HCT116 (cell line): ENCODE data around the gene DNAJB5. TPM values are rescaled to one million over a fixed set of nuclear protein-coding genes. Genes with fewer than 3 reads are reported as not detected.

ENCODE experiments used
- ATAC-seq: fragments of 200-7000 bp; cut with Tn5 transposase; 2 replicates; pipeline ENCODE4 v1.9.1; 2020; ENCODE audit warnings: mild to moderate bottlenecking, moderate library complexity
- BruUV-seq: library from RNA; stranded (reverse); fragments of 400-500 nt; replicated peaks from 2 replicates; lab custom pipeline; 2021; lab: Mats Ljungman, UMichigan
- CTCF ChIA-PET: fragments of 300-600 bp; sonication (Branson Sonifier 250); formaldehyde crosslinking; loops from one replicate; lab custom pipeline; 2021; ENCODE audit warnings: antibody characterized with exemption; lab: Charles Lee
- POLR2A ChIA-PET: fragments of 300-600, 350-600 bp; sonication (Branson Sonifier 250); formaldehyde crosslinking; loops from one replicate; lab custom pipeline; 2021; ENCODE audit warnings: antibody characterized with exemption; lab: Charles Lee
- RAD21 ChIA-PET, 2 experiments: fragments of 300-600 bp; sonication (Branson Sonifier 250); formaldehyde crosslinking; loops; one replicate each; lab custom pipeline; 2023; ENCODE audit warnings: low total read pairs in 2 of 2; ENCODE audit not compliant: uncharacterized antibody in 2 of 2, unreplicated experiment in 2 of 2, low non-redundant PET in 1 of 2; lab: Charles Lee
- DNase-seq: peaks from one replicate; pipeline ENCODE4 v3.0.0-alpha.2; 2010; ENCODE audit warnings: low read depth, low spot score
- H2AFZ ChIP-seq: fragments of 200-600 bp; shearing (Covaris generic), sonication (generic); 2 replicates; pipeline ENCODE4 v1.6.1; 2017; ENCODE audit warnings: low read depth, mixed run types, mixed read lengths, antibody characterized with exemption, low read length; ENCODE audit not compliant: poor library complexity, severe bottlenecking
- H3K27ac ChIP-seq: 2 replicates; pipeline ENCODE4 v1.5.1; 2012; ENCODE audit warnings: low read depth, low read length
- H3K27me3 ChIP-seq: fragments of 200-600 bp; sonication (generic); 2 replicates; pipeline ENCODE4 v1.6.1; 2016; ENCODE audit warnings: mixed run types, low read length, mixed read lengths; ENCODE audit not compliant: insufficient read depth
- H3K36me3 ChIP-seq, 2 experiments: fragments of 200-500 bp in 1 of 2; fragments of 200-600 bp in 1 of 2; sonication (Bioruptor generic) in 1 of 2; sonication (generic) in 1 of 2; 2 replicates each; pipeline versions ENCODE4 v1.5.1 to v1.6.1; 2014 to 2016; ENCODE audit warnings: low read length in 2 of 2, inconsistent platforms in 1 of 2, mixed read lengths in 1 of 2, mixed run types in 1 of 2; ENCODE audit not compliant: insufficient read depth in 2 of 2, control insufficient read depth in 1 of 2
- H3K4me1 ChIP-seq, 2 experiments: fragments of 200-600 bp in 1 of 2; sonication (generic) in 1 of 2; 2 replicates each; pipeline versions ENCODE4 v1.5.1 to v1.6.1; 2012 to 2017; ENCODE audit warnings: low read length in 2 of 2, inconsistent platforms in 1 of 2, mild to moderate bottlenecking in 1 of 2, mixed read lengths in 1 of 2, mixed run types in 1 of 2, moderate library complexity in 1 of 2; ENCODE audit not compliant: insufficient read depth in 2 of 2, control insufficient read depth in 1 of 2
- H3K4me2 ChIP-seq: fragments of 200-600 bp; sonication (generic); 2 replicates; pipeline ENCODE4 v1.6.1; 2017; ENCODE audit warnings: mixed run types, low read length, mixed read lengths
- H3K4me3 ChIP-seq, 2 experiments: fragments of 200-600 bp in 1 of 2; sonication (generic) in 1 of 2; replicated peaks in 1 of 2; 2 replicates each; pipeline ENCODE4 v1.5.1; 2011 to 2016; ENCODE audit warnings: low read length in 2 of 2, control low read depth in 1 of 2, low read depth in 1 of 2, mild to moderate bottlenecking in 1 of 2, mixed read lengths in 1 of 2, mixed run types in 1 of 2
- H3K79me2 ChIP-seq: fragments of 200-600 bp; sonication (generic); 2 replicates; pipeline ENCODE4 v1.6.1; 2017; ENCODE audit warnings: mild to moderate bottlenecking, mixed run types, low read length, moderate library complexity, mixed read lengths; ENCODE audit not compliant: insufficient read depth
- H3K9ac ChIP-seq: fragments of 200-600 bp; sonication (generic); 2 replicates; pipeline ENCODE4 v1.6.1; 2016; ENCODE audit warnings: low read length, mixed read lengths
- H3K9me2 ChIP-seq: fragments of 200-600 bp; sonication (generic), shearing (Covaris generic); 2 replicates; pipeline ENCODE4 v1.6.1; 2017; ENCODE audit warnings: mixed run types, mild to moderate bottlenecking, moderate library complexity; ENCODE audit not compliant: insufficient read depth
- H3K9me3 ChIP-seq, 2 experiments: fragments of 200-500 bp in 1 of 2; fragments of 200-600 bp in 1 of 2; sonication (Bioruptor generic) in 1 of 2; sonication (generic) in 1 of 2; 2 replicates each; pipeline ENCODE4 v1.6.1; 2014 to 2017; ENCODE audit warnings: low read length in 2 of 2, mixed read lengths in 2 of 2, inconsistent platforms in 1 of 2, low read depth in 1 of 2, mild to moderate bottlenecking in 1 of 2, mixed run types in 1 of 2, moderate library complexity in 1 of 2; ENCODE audit not compliant: control insufficient read depth in 1 of 2, insufficient read depth in 1 of 2
- H4K20me1 ChIP-seq: fragments of 200-600 bp; sonication (generic), shearing (Covaris generic); 2 replicates; pipeline ENCODE4 v1.6.1; 2017; ENCODE audit warnings: mixed run types, mild to moderate bottlenecking, moderate library complexity; ENCODE audit not compliant: insufficient read depth
- EGR1 ChIP-seq: IDR thresholded peaks from 2 replicates; pipeline ENCODE4 v1.6.1; 2012; ENCODE audit warnings: low read depth
- YY1 ChIP-seq: IDR thresholded peaks from 2 replicates; pipeline ENCODE4 v1.6.1; 2011; ENCODE audit warnings: low read length, low read depth, moderate library complexity, mild to moderate bottlenecking; ENCODE audit not compliant: insufficient replicate concordance; ENCODE audit errors: extremely low read depth
- ZFX ChIP-seq: fragments of 450-650 bp; IDR thresholded peaks from 2 replicates; pipeline ENCODE4 v1.6.1; 2017
- intact Hi-C: fragments of 100-400 bp; cut with micrococcal nuclease; formaldehyde crosslinking; loops from 2 replicates; pipeline ENCODE4 v1.10.0; 2022
- total RNA-seq: library from RNA; stranded (reverse); gene quantifications from one replicate; pipeline ENCODE4 v1.2.1, GENCODE V29; 2021; ENCODE audit not compliant: unreplicated experiment
- TF ChIP-seq, protein P1 (sequence below), 3 experiments: fragments of 200-600 bp in 1 of 3; sonication (generic) in 1 of 3; IDR thresholded peaks in 2 of 3; conservative IDR thresholded peaks in 1 of 3; 2 replicates each; pipeline ENCODE4 v1.5.1; 2012 to 2017; ENCODE audit warnings: low read depth in 2 of 3, low read length in 2 of 3, antibody characterized with exemption in 1 of 3, borderline replicate concordance in 1 of 3, control low read depth in 1 of 3, mild to moderate bottlenecking in 1 of 3, mixed read lengths in 1 of 3, mixed run types in 1 of 3, moderate library complexity in 1 of 3; ENCODE audit not compliant: insufficient read depth in 1 of 3

Gene DNAJB5
- total RNA-seq, 1 experiment from 2014 or later: 3.6 TPM

DNA sequence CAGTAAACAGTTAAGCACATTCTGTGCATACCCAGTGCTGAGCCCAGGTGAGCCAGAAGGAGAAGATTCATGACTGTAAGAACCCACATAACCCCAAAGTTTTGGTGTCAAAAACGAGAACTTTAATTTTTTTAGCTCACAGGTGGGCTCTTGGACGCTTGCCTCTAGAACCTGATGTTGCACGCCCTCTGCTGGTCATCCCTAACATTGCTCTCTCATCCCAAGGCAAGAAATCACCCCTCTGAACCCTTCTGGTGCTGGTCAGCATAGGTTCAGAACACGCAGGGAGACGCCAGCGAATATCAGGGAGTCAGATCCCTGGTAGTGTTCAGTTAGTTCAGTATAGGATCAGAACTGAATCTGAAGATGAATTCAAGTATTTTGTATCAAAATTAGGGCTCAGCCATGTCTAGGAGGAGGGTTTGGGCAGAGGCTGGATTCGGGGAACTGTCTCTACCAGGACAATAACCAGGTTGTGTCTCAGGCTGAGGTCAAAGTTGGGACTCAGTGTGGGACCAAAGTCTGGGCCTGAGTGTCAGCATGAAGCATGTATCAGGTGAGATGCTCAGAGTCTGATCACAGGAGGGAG lies 4.1 kb upstream of the DNAJB5 start:
- H3K9me2 ChIP-seq: no peaks in the 10 kb centered on the region

More for the DNA sequence above, 4.1 kb upstream of the DNAJB5 start:
- ChIA-PET POLR2A (interaction anchor here (0.9 kb wide), 1 partner anchor 86 kb away, joined by 3 read pairs; no protein-coding TSS in a partner anchor), RAD21 (interaction anchor here (0.6 to 1.2 kb wide), 5 partner anchors 9 to 274 kb away, joined by 3 to 8 read pairs (median 5); no protein-coding TSS in a partner anchor), CTCF (interaction anchor here (0.6 to 2.9 kb wide), 16 partner anchors 9 to 568 kb away, joined by 3 to 71 read pairs (median 4); a partner anchor contains a TSS)
- H3K9ac ChIP-seq: no peak overlapping the region
- no peak overlapping the region for H3K4me3 ChIP-seq
- H3K27ac ChIP-seq: no peak overlapping the region
- peaks cover 3 to 17% of the 10 kb centered on the region in 2 experiments; a peak in 3 of 4 replicates for H3K4me1 ChIP-seq
- H3K36me3 ChIP-seq: no peaks in the 10 kb centered on the region
- no TSS peak for BruUV-seq
- DNase-seq (peak; percentile 59), ATAC-seq (no peak)
- H3K27me3 ChIP-seq: no peaks in the 10 kb centered on the region
- H3K9me3 ChIP-seq: no peaks in the 10 kb centered on the region
- no peaks in the 10 kb centered on the region for H4K20me1 ChIP-seq
- H2AFZ ChIP-seq: peak overlapping the region; percentile 4
- H3K79me2 ChIP-seq: no peaks in the 10 kb centered on the region
- H3K4me2 ChIP-seq: no peak overlapping the region
- intact Hi-C loops: loop anchor here (1.0 to 10.0 kb wide), 4 partner anchors 86 to 489 kb away; no protein-coding TSS in a partner anchor
- TF ChIP-seq YY1 (no peak), EGR1 (no peak), ZFX (no peak)
- TF ChIP-seq, protein P1, sequence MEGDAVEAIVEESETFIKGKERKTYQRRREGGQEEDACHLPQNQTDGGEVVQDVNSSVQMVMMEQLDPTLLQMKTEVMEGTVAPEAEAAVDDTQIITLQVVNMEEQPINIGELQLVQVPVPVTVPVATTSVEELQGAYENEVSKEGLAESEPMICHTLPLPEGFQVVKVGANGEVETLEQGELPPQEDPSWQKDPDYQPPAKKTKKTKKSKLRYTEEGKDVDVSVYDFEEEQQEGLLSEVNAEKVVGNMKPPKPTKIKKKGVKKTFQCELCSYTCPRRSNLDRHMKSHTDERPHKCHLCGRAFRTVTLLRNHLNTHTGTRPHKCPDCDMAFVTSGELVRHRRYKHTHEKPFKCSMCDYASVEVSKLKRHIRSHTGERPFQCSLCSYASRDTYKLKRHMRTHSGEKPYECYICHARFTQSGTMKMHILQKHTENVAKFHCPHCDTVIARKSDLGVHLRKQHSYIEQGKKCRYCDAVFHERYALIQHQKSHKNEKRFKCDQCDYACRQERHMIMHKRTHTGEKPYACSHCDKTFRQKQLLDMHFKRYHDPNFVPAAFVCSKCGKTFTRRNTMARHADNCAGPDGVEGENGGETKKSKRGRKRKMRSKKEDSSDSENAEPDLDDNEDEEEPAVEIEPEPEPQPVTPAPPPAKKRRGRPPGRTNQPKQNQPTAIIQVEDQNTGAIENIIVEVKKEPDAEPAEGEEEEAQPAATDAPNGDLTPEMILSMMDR (IDR thresholded peaks at IDR 0.05 in 2 of 3, conservative IDR thresholded peaks at IDR 0.05 in 1 of 3; ENCODE audit: borderline replicate concordance in 1 of 3, insufficient read depth in 1 of 3, low read depth in 2 of 3, low read length in 2 of 3): peak in 2 of 3 experiments; percentile 81 to 93; a peak in 4 of 6 replicates
- TF ChIP-seq, all 23 proteins: peak for 1
